Measurements from ENCODE around the gene PLSCR4. TPM values are rescaled to one million over a fixed set of nuclear protein-coding genes. Genes with fewer than 3 reads are reported as not detected.

The PLSCR4 gene
- total RNA-seq, 1 donor from 2014 or later = 1.0 TPM

DNA sequence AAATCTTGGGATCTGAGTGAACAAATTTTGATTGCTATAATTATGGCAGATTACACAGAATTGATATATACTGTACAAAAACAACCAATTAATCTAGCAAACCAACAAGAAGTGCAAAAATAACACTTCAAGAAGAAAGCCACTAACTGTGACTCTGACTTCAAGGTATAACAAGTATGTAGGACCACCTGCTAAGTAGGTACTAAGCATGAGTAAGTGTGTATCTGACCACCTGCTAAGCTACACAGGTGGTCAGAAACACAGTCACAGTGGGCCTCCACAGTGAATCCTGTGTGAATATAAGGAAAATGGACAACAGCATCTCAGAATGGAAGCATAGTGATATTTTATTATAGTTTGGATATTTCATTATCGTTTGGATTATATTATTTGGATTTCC lies 14.8 kb upstream of the PLSCR4 start:
- H2AFZ ChIP-seq (replicated peaks) = no peak overlapping the region
- H3K27ac ChIP-seq = no peak overlapping the region
- TF ChIP-seq, protein P1, sequence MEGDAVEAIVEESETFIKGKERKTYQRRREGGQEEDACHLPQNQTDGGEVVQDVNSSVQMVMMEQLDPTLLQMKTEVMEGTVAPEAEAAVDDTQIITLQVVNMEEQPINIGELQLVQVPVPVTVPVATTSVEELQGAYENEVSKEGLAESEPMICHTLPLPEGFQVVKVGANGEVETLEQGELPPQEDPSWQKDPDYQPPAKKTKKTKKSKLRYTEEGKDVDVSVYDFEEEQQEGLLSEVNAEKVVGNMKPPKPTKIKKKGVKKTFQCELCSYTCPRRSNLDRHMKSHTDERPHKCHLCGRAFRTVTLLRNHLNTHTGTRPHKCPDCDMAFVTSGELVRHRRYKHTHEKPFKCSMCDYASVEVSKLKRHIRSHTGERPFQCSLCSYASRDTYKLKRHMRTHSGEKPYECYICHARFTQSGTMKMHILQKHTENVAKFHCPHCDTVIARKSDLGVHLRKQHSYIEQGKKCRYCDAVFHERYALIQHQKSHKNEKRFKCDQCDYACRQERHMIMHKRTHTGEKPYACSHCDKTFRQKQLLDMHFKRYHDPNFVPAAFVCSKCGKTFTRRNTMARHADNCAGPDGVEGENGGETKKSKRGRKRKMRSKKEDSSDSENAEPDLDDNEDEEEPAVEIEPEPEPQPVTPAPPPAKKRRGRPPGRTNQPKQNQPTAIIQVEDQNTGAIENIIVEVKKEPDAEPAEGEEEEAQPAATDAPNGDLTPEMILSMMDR (IDR thresholded peaks at IDR 0.05) = no peak
- TF ChIP-seq EZH2 (IDR thresholded peaks at IDR 0.05) (no peak), EZH2phosphoT487 (IDR thresholded peaks at IDR 0.05) (no peak)
- no peak overlapping the region for H3K4me3 Mint-ChIP-seq
- no peak overlapping the region for H3K4me2 ChIP-seq
- DNase-seq (ENCODE audit: low spot score) = no peak
- H3K79me2 ChIP-seq (ENCODE audit: low read depth) = no peaks in the 10 kb centered on the region
- H3K4me1 ChIP-seq = no peaks in the 10 kb centered on the region
- peaks cover 3% of the 10 kb centered on the region for H3K9me3 Mint-ChIP-seq
- H3K27ac Mint-ChIP-seq = no peak overlapping the region
- H4K20me1 ChIP-seq (ENCODE audit: low read depth) = no peaks in the 10 kb centered on the region
- H3K4me1 Mint-ChIP-seq = peaks cover 4% of the 10 kb centered on the region
- no peak overlapping the region for H3K9ac ChIP-seq
- no peaks in the 10 kb centered on the region for H3K36me3 Mint-ChIP-seq
- H3F3A ChIP-seq (ENCODE audit: low read depth) = no peaks in the 10 kb centered on the region
- no peak overlapping the region for H3K4me3 ChIP-seq
- H3K27me3 Mint-ChIP-seq (ENCODE audit: insufficient read depth, low read depth) = no peaks in the 10 kb centered on the region
- no peaks in the 10 kb centered on the region for H3K27me3 ChIP-seq
- no peaks in the 10 kb centered on the region for H3K36me3 ChIP-seq
- H3K9me3 ChIP-seq (ENCODE audit: low read depth) = no peaks in the 10 kb centered on the region

DNA sequence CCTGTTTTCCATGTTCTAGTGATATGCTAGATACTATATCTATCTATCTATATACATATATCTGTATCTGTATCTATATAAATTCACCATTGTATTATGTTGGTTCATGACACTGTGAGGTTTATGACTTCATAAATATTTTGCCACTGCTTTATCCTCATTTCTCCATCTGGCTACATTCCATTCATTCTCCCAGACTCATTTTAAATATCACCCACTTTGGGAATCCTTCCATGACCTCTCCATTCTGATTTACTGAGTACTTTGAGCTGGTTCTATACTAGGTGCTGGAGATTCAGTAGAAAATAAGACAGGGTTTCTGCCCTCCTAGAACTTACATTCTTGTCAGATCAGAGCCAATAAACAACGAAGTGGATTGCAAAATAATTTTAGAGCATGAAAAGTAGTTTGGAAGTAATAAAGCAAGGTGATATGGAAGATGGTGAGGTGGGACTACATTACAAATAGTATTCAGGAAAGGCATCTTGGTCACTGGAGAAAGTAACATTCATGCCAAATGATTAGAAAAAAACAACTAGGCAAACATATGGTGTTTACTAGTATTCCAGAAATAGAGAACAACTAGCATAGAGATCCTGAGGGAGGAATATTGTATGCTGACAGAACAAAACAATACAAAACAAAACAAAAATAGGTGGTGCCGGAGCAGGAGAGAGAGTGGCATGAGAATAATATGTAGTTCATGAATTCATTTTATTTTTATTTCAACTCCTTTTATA lies 11.6 kb upstream of the PLSCR4 start:
- Histone ChIP-seq H3K36me3 (no peaks in the 10 kb centered on the region), H3K4me3 (no peak overlapping the region), H3K9me3 (ENCODE audit: low read depth) (no peaks in the 10 kb centered on the region), H3K4me2 (no peak overlapping the region), H3K79me2 (ENCODE audit: low read depth) (no peaks in the 10 kb centered on the region), H2AFZ (replicated peaks) (no peak overlapping the region), H3K27ac (no peak overlapping the region), H3F3A (ENCODE audit: low read depth) (no peaks in the 10 kb centered on the region), H3K4me1 (no peaks in the 10 kb centered on the region), H3K9ac (no peak overlapping the region), H4K20me1 (ENCODE audit: low read depth) (no peaks in the 10 kb centered on the region), H3K27me3 (no peaks in the 10 kb centered on the region)
- H3K36me3 Mint-ChIP-seq = no peaks in the 10 kb centered on the region
- no peak for DNase-seq (ENCODE audit: low spot score)
- no peaks in the 10 kb centered on the region for H3K27me3 Mint-ChIP-seq (ENCODE audit: insufficient read depth, low read depth)
- no peaks in the 10 kb centered on the region for H3K4me1 Mint-ChIP-seq
- TF ChIP-seq EZH2 (IDR thresholded peaks at IDR 0.05) = no peak
- TF ChIP-seq, protein P1 (IDR thresholded peaks at IDR 0.05) = no peak
- TF ChIP-seq EZH2phosphoT487 (IDR thresholded peaks at IDR 0.05) = no peak
- no peak overlapping the region for H3K27ac Mint-ChIP-seq
- H3K4me3 Mint-ChIP-seq = no peak overlapping the region
- no peaks in the 10 kb centered on the region for H3K9me3 Mint-ChIP-seq

DNA sequence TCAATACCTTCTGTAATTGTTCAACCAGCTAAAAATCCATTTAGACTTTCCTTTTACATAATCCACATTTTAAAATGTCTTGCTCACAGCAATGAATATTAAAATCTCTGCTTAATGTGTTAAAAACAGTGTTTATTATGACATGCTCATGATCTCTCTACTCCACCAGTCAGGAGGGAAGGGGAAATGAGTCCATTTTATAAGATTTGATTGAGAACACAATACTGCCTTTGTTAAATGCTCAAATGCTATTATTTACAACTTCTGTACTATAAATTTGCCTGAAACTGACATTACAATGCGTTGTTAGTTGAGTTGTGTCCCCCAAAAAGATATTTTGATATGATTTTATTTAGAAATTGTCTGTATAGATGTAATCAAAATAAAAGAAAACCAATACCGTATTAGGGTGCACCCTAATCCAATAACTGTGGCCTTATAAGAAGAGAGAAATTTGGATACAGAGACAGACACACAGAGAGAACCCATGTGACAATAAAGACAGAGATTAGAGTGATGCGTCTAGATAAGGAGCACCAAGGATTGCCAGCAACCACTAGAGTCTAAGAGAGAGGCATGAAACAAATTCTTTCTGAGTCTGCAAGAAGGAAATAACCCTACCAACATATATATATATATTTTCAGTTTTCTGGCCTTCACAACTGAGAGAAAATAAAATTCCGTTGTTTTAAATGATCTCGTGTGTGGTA lies 9.1 kb upstream of the PLSCR4 start:
- Histone ChIP-seq H2AFZ (replicated peaks) (no peak overlapping the region), H4K20me1 (ENCODE audit: low read depth) (no peaks in the 10 kb centered on the region), H3K9me3 (ENCODE audit: low read depth) (no peaks in the 10 kb centered on the region), H3F3A (ENCODE audit: low read depth) (no peaks in the 10 kb centered on the region), H3K79me2 (ENCODE audit: low read depth) (no peaks in the 10 kb centered on the region), H3K9ac (no peak overlapping the region), H3K36me3 (no peaks in the 10 kb centered on the region), H3K4me3 (no peak overlapping the region), H3K4me2 (no peak overlapping the region), H3K27me3 (no peaks in the 10 kb centered on the region), H3K4me1 (no peaks in the 10 kb centered on the region), H3K27ac (no peak overlapping the region)
- no peaks in the 10 kb centered on the region for H3K36me3 Mint-ChIP-seq
- no peaks in the 10 kb centered on the region for H3K4me1 Mint-ChIP-seq
- H3K4me3 Mint-ChIP-seq = no peak overlapping the region
- H3K9me3 Mint-ChIP-seq = no peaks in the 10 kb centered on the region
- TF ChIP-seq, protein P1 (IDR thresholded peaks at IDR 0.05) = no peak
- TF ChIP-seq EZH2phosphoT487 (IDR thresholded peaks at IDR 0.05) (no peak), EZH2 (IDR thresholded peaks at IDR 0.05) (no peak)
- no peak for DNase-seq (ENCODE audit: low spot score)
- no peak overlapping the region for H3K27ac Mint-ChIP-seq
- H3K27me3 Mint-ChIP-seq (ENCODE audit: insufficient read depth, low read depth) = no peaks in the 10 kb centered on the region
